Measurements from ENCODE around the gene EVA1B.

GRCh38 chr1:36307601-36308330, 15.7 kb downstream of the EVA1B start:
- no peak for TF ChIP-seq POLR2A (IDR thresholded peaks at IDR 0.05; ENCODE audit: low read depth, low read length)
- no peak for TF ChIP-seq CTCF (IDR thresholded peaks at IDR 0.05; ENCODE audit: extremely low read depth in 1 of 2, insufficient read depth in 1 of 2, low read depth in 1 of 2, low read length in 2 of 2)
- no peak for TF ChIP-seq EZH2 (IDR thresholded peaks at IDR 0.05; ENCODE audit: borderline replicate concordance, low read depth, low read length, severe bottlenecking)
- no peak for TF ChIP-seq POLR2AphosphoS5 (IDR thresholded peaks at IDR 0.05; ENCODE audit: insufficient read depth, low read depth, low read length)

Data from endothelial cell of umbilical vein (primary cell).